Stimulated activated CD4-positive, alpha-beta T cell treated with anti-CD3 and anti-CD28 coated beads, Interleukin-4, amount 100 ng/mL, for 1 hour (primary cell): ENCODE results near the gene ZNF264.
A peak's percentile ranks its signal among the peaks of the same experiment; 100 is the strongest.
"Not testable (repeated sequence)": the region's sequence is repeated elsewhere in the genome, so short reads cannot be mapped to it uniquely, and the experiment has no call there.

Experiments
- DNase-seq: peaks from one replicate; pipeline ENCODE4 v3.0.0-alpha.2; 2020

The ZNF264 gene

GRCh38 chr19:57191141-57192076 lies at the start of gene ZNF264:
Gene ZNF264 (plus strand): TSS chr19:57191500. CDS start chr19:57191914, 414 bp downstream.
- peak; percentile 93 for DNase-seq

- DNase-seq, result no peak
These were observed 49.6 kb upstream of the ZNF264 start for GRCh38 chr19:57141699-57142098.

- DNase-seq, result no peak
These were observed 38.4 kb upstream of the ZNF264 start for GRCh38 chr19:57152921-57153320.

GRCh38 chr19:57161985-57162539 lies 29.2 kb upstream of the ZNF264 start:
- no peak for DNase-seq

GRCh38 chr19:57165846-57166245 lies 25.5 kb upstream of the ZNF264 start:
- no peak for DNase-seq

GRCh38 chr19:57167385-57167784 lies 23.9 kb upstream of the ZNF264 start, which contains the start of gene DUXA:
Gene DUXA (minus strand): TSS chr19:57167485. CDS start chr19:57167443, 42 bp downstream.
- DNase-seq, result no peak

- DNase-seq, result peak; percentile 40
These were observed 19.7 kb upstream of the ZNF264 start for GRCh38 chr19:57171551-57172081.

- DNase-seq, result no peak
These were observed 999 bp upstream of the ZNF264 start for GRCh38 chr19:57190301-57190700.

- DNase-seq, result no peak
These were observed 749 bp downstream of the ZNF264 start for GRCh38 chr19:57192077-57192420.

- no peak for DNase-seq
These were observed 1.7 kb downstream of the ZNF264 start for GRCh38 chr19:57192993-57193392.

- DNase-seq, result not testable (repeated sequence)
These were observed 6.6 kb downstream of the ZNF264 start for GRCh38 chr19:57197874-57198273.

GRCh38 chr19:57202160-57202559 lies 10.9 kb downstream of the ZNF264 start:
- no peak for DNase-seq

- DNase-seq, result no peak
These were observed 19.1 kb downstream of the ZNF264 start for GRCh38 chr19:57210381-57210780.

GRCh38 chr19:57212109-57212508 lies 20.8 kb downstream of the ZNF264 start:
- DNase-seq, result no peak

GRCh38 chr19:57227502-57227901 lies 36.2 kb downstream of the ZNF264 start:
- no peak for DNase-seq

- DNase-seq, result no peak
These were observed 40.4 kb downstream of the ZNF264 start for GRCh38 chr19:57231686-57232085.

GRCh38 chr19:57233207-57233606 lies 41.9 kb downstream of the ZNF264 start:
- DNase-seq, result no peak

GRCh38 chr19:57239982-57240310 lies 48.6 kb downstream of the ZNF264 start:
- DNase-seq, result peak; percentile 5

- peak; percentile 96 for DNase-seq
These were observed 49.2 kb downstream of the ZNF264 start, which contains the start of gene ZNF805 for GRCh38 chr19:57240311-57241090. Gene ZNF805 (plus strand): TSS chr19:57240632. CDS start chr19:57240892, 260 bp downstream.

GRCh38 chr19:57241176-57241575 lies 49.9 kb downstream of the ZNF264 start:
- no peak for DNase-seq

GRCh38 chr19:57242821-57243220 lies 51.5 kb downstream of the ZNF264 start:
- DNase-seq, result no peak

- DNase-seq, result no peak
These were observed 53.2 kb downstream of the ZNF264 start for GRCh38 chr19:57244513-57244912.

GRCh38 chr19:57245066-57245465 lies 53.8 kb downstream of the ZNF264 start:
- no peak for DNase-seq
